Neural progenitor cell (in vitro differentiated cells): ENCODE results near the gene DLEC1.

Experiments used
- CTCF ChIP-seq: fragments of 200-600 bp; sonication (generic); IDR thresholded peaks from 2 replicates; pipeline ENCODE4 v1.5.1; 2017; ENCODE audit warnings: antibody characterized with exemption, mild to moderate bottlenecking
- EZH2 ChIP-seq: fragments of 200-600 bp; sonication (generic); IDR thresholded peaks from 2 replicates; pipeline ENCODE4 v1.6.1; 2017; ENCODE audit warnings: antibody characterized with exemption, mild to moderate bottlenecking, moderate library complexity

GRCh38 chr3:38006031-38006430 lies 33.0 kb upstream of the DLEC1 start:
- no peak for TF ChIP-seq CTCF
- no peak for TF ChIP-seq EZH2
